GM18858 (cell line): ENCODE results near the gene SNAI1.
"Not testable (repeated sequence)": the region's sequence is repeated elsewhere in the genome, so short reads cannot be mapped to it uniquely, and the experiment has no call there.

Experiments used
- ATAC-seq: cut with Tn5 transposase; IDR thresholded peaks from one replicate; pipeline ENCODE4 v1.9.1; 2021; ENCODE audit not compliant: unreplicated experiment

Gene SNAI1

DNA sequence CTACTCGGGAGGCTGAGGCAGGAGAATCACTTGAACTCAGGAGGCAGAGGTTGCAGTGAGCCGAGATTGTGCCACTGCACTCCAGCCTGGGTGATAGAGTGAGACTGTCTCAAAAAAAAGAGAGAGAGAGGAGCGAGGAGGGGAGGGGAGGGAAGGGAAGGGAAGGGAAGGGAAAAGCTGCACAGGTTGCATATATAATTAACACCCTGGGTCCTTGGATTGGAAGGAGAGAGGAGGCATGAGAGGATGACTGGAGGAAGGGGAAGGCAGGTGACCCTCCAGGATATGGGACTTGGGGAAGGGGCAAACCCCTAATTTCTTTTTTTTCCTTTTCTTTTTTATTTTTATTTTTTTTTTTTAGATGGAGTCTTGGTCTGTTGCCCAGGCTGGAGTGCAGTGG, 28.8 kb downstream of the SNAI1 start:
- not testable (repeated sequence) for ATAC-seq

DNA sequence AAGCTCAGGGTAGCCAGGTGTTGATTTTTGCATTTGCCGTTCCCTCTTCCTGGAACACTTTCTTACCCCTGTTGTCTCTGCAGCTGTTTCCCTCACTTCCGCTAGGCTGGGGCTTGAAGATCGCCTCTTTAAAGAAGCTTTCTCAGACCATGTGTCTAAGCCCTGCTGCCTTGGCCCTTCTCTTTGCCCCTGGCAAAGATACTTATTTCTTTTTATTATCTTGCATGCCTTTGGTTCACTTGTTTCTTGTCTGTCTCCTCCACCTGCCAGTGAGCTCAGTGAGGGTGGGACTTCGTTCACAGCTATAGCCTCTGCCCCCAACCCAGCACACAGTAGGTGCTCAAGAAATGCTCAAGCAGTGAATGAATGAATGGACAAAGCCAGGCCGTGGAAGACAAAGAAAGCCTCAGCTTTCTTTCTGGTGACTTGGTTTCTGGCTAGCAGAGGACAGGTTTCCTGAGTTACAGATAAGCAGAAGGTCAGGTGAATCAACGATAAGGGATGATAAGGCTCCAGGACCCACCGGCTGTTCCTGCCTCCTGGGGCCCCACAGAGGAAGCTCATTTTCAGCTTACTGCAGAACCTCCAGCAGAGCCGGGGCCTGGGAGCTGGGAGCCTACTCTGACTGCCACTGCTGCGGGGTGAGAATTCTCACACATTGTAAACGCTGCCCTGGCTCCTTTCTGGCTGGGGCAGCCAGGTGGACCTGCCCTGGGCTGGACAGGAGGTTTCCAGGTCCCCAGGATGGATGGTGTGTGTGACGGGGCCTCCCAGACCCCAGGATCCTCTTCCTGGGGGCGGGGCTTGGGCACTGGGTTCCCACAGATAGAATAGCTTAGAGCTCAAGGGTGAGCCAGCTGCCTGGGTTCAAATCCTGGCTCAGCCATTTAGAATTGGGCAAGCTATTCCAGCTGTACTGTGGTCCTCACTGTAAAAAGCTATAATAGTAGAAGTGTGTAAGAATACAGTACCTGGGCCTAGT, 29.8 kb downstream of the SNAI1 start:
- ATAC-seq, result no peak

- no peak for ATAC-seq
Observed at GRCh38 chr20:50013976-50014375, 31.2 kb downstream of the SNAI1 start.

- ATAC-seq, result no peak
Observed at GRCh38 chr20:50014570-50015562, 32.1 kb downstream of the SNAI1 start.

GRCh38 chr20:50015636-50015992, 32.8 kb downstream of the SNAI1 start:
- no peak for ATAC-seq

- ATAC-seq, result no peak
Observed at GRCh38 chr20:50015993-50016770, 33.4 kb downstream of the SNAI1 start.

DNA sequence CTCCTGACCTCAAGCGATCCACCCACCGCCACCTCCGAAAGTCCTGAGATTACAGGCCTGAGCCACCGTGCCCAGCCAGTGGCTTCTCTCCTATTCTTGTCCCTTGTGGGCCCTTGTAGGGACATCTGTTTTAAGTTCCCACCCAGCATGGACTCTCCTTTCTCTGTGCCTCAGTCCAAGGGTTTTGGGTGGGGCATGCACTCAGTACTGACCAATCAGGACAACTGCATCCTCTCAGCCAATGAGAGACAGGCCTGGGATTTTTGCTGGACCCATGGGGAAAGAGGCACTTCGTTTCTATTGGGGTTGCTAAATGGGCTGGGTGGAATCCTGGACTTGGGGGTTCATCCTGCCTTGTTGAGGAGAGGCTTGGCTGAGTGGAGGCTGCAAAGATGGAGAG, 34.4 kb downstream of the SNAI1 start:
- no peak for ATAC-seq

DNA sequence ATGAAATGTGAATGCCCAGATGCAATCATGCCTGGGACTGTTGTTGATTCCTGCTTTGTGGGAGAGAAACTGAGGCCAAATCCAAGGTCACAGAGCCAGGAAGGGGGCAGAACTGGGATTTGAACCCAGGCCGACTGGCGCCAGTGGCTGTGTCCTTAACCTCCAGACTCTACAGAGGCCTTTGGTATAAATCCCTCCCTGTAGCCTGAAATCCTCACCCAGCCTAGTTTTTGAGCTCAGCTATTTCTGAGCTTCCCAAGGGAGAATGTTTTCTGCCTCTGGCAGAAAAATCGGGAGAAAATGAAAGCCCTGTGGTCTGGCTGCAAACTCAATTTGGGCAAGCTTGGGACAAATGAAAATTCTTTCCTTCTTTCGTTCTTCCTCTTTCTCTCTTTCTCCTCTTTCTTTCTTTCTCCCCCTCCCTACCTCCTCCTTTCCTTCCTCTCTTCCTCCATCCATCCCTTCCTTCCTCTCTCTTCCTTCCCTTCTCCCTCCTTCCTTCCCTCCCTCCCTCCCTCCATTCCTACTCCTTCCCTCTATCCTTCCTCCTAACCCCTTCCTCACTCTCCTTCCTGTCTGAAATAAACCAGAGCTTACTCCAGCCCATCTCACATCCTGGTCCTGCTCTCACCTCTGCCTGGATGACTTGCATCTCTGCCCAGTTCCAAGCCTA, 34.9 kb downstream of the SNAI1 start:
- ATAC-seq, result no peak

GRCh38 chr20:50019466-50020256, 36.9 kb downstream of the SNAI1 start:
- ATAC-seq, result no peak

DNA sequence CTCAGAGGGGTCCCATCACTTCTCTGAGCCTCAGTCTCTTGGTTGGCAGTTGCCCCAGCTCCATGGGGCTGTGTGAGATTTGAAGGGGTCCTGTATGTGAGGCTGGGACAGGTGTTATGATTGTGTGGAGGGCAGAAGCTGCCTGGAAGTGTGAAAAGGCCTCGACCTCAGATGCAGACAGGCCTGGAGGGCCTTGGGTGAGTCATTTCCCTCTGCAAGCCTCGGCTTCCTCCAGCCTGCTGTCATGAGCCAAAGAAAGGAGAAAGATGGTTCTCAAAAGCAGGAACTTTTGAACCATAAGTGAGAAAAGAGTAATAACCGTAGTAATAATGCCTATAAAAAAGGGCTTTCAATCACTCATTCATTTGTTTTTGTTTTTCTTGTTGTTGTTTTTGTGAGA, 37.5 kb downstream of the SNAI1 start:
- no peak for ATAC-seq

- ATAC-seq, result no peak
Observed at GRCh38 chr20:50022676-50023075, 39.9 kb downstream of the SNAI1 start.

GRCh38 chr20:50023116-50023805, 40.5 kb downstream of the SNAI1 start:
- no peak for ATAC-seq

GRCh38 chr20:50026746-50027575, 44.2 kb downstream of the SNAI1 start:
- ATAC-seq, result no peak

- no peak for ATAC-seq
Observed at GRCh38 chr20:50027611-50028105, 44.9 kb downstream of the SNAI1 start.

- ATAC-seq, result no peak
Observed at GRCh38 chr20:50029083-50029696, 46.4 kb downstream of the SNAI1 start.

- ATAC-seq, result no peak
Observed at GRCh38 chr20:50029697-50030461, 47.1 kb downstream of the SNAI1 start.
